Stimulated activated CD4-positive, alpha-beta T cell treated with anti-CD3 and anti-CD28 coated beads, Interleukin-4, amount 100 ng/mL, for 24 hours (primary cell): ENCODE results near the gene ZNF174.

Source experiments
- DNase-seq: peaks from one replicate; pipeline ENCODE4 v3.0.0-alpha.2; 2020

The ZNF174 gene

DNA sequence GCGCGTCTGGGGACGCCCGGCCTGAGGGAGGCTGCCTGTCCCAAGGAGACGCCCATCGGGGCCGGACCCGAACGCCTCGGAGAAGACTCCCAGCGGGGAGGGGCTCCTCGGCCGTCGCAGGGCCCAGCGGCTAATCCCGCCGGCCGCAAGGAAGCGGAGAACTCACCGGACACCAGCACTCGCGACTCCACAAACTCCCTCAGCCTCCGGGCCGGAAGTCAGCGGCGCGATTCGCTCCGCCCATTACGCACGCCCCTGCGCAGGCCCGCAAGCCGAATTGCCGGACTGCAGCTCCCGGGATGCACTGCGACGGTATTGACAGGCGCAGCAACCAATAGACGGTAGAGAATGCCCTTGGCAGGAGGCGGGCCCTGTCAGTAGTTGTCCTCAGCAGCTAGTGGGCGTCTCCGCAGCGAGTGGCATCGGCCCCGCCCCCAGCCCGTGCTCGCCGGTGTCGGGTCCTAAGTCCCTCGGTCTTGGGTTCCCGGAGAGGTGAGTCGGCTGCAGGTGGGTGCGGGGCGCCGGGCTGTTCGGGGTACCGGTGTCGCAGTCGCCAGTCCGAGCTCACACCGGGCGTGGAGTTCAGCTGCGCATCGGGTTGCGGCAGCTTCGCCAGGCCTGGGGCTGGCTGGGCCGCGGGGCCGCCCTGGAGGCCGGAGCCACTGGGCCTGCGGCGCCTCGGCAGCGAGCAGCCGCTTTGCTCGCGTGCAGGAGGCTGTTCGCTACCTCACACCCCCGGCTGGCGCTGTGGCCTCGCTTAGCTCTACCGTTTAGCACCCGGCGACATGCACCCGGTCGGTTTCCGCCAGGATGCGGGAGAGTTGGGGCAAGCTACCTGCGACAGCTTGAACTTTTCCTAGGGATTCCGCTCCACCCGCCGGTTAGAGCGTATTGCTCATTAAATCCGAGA is at the start of gene ZNF174, which contains the start of gene ZSCAN32:
ZNF174 (plus strand) TSS at position 437 of the 910 bp plus-strand sequence. CDS start 790 bp downstream, outside the sequence.
ZSCAN32 (minus strand) TSS at position 226 of the 910 bp plus-strand sequence. CDS start 3,447 bp downstream, outside the sequence.
- peak; percentile 99 for DNase-seq

DNA sequence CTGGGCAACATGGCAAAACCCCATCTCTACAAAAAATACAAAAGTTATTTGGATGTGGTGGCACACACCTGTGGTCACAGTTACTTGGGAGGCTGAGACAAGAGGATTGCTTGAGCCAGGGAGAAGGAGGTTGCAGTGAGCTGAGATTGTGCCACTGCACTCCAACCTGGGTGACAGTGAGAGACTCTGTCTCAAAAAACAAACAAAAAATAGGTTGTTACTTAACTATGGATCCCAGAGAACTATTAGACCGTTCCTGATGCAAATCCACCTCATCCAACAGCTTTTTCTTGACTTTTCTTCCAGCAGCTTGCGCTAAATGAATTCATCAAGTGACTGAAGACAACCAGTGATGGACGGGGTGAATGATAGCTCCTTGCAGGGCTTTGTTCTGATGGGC is 45.4 kb upstream of the ZNF174 start, which contains the start of gene OR2C1:
OR2C1 (plus strand) TSS at position 301 of the 400 bp plus-strand sequence; CDS start at position 353, 52 bp downstream.
- DNase-seq, result no peak

DNA sequence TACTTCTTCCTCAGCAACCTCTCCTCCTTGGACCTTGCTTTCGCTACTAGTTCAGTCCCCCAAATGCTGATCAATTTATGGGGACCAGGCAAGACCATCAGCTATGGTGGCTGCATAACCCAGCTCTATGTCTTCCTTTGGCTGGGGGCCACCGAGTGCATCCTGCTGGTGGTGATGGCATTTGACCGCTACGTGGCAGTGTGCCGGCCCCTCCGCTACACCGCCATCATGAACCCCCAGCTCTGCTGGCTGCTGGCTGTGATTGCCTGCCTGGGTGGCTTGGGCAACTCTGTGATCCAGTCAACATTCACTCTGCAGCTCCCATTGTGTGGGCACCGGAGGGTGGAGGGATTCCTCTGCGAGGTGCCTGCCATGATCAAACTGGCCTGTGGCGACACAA is 44.9 kb upstream of the ZNF174 start:
- no peak for DNase-seq

DNA sequence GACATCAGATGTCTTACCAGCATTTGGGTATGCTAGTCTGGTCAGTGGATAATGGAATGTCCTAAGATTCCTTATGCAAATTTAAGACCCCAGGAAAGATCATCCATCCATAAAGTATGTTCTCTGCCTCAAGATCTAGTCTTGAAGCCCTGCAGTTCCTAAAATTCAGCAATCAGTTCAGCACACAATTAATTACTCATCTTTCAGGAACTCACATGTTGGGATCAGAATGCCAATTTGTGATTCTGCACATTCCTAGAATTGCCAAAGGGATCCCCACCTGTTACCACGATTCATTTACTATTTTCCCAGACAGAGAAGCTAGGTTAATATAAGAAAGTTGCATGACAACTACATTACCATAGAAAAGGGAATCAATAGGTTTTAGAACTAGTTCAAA is 42.1 kb upstream of the ZNF174 start:
- no peak for DNase-seq

DNA sequence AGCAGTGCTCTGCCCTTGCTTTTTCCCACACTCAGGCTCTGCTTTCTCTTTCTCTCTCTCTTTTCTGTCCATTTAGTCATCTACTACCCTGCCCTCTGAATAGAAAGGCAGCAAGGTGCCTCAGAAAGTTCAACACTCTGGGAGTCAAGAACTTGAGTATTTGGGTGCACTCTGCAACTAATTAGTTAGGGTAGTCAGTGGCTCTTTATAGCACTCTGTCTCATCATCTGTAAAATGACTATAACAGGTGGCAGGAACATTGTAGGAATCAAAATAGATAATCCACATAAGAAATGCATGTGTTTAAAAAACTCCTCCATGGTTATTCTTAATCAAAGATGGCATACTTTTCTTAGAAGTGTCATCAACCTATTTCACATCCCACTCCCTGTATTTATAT is 38.1 kb upstream of the ZNF174 start:
- no peak for DNase-seq

DNA sequence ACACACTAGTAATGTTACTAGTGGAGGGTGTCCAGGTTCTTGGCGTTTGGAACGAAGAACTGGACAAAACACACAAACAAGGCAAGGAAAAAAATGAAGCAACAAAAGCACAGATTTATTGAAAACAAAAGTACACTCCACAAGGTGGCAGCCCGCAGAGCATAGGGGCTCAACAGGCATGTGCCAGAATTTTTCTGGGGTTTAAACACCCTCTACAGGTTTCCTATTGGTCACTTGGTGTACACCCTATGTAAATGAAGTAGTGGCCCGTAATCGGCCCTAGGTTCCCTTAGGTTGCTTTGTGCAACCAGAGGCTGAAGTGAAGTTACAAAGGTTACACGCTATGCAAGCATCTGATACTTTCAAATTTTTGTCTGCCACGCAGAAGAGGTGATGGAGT is 37.2 kb upstream of the ZNF174 start:
- DNase-seq, result no peak

DNA sequence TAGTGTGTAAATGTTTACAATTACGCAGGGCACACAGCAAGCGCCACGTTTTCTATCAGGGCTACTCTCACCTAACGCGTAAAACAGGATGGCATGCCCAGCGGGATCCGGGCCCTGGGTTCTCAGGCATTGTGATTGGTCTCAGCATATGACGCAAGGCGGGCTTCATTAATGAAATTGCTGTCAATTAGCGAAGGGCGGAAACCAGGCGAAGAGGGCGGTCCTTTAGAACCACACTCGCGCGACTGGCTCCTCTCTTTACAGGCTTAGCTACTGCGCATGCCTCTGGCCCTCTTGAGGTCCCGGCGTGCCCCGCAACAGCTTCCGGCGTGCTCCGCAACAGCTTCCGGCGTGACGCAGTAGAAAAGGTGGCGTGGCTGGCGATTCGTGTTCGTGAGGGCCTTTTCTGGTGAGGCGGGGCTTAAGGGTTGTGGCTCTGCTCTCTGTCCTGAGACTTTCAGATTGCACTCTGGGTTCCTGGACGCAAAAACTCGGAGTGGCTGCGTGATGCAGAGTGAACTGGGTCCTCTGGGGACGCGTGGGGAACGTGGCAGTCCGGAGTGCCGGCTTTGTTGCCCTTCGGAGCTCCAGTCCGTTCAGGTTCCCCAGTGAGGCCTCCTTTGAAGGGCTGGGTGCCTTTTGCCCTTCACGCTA is 36.1 kb upstream of the ZNF174 start:
- DNase-seq, result peak; percentile 90

DNA sequence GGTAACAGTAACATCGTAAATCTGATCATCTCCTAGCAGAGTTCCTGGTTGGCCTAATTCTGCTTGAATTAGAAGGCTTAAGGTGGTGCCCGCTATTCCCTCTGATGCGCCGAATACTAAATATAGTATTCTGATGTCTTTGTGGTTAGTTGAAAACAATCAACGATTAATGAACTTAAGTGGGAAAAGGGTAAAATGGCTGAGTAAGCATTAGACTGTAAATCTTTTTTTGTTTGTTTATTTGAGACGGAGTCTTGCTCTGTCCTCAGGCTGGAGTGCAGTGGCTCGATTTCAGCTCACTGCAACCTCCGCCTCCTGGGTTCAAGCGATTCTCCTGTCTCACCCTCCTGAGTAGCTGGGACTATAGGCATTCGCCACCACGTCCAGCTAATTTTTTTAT is 31.9 kb upstream of the ZNF174 start:
- DNase-seq, result no peak

DNA sequence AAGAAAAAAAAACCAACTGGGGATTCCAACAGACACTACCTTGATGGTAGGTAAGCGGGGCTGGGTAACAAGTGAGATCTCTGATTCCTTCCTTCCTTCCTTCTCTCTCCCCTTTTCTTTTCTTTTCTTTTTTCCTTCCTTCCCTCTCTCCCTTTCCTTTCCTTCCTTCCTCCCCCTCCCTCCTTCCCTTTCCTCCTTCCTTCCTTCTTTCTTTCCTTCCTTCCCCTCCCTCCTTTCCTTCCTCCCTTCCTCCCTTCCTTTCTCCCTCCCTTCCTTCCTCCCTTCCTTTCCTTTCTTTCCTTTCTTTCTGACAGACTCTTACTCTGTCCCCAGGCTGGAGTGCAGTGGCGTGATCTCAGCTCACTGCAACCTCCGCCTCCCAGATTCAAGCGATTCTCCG is 25.3 kb upstream of the ZNF174 start:
- no peak for DNase-seq

DNA sequence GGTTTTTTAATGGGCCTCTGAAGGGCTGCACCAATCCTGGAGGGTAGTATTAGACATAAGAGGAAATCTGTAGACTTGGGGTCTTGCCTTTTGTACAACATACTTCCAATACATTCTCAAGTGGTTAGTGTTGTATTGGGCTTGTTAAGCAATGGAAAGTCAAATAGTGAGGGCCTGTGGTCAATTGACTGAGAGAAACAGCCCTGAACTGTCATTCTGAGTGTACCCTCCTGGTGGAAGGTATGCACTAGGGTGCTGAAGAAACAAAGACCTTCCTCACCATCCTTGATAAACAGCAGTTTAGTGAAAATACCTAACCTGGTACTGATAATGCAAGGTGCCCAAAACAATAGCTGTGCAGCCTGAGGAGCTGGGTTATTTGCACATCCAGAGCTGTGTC is 23.1 kb upstream of the ZNF174 start:
- no peak for DNase-seq

DNA sequence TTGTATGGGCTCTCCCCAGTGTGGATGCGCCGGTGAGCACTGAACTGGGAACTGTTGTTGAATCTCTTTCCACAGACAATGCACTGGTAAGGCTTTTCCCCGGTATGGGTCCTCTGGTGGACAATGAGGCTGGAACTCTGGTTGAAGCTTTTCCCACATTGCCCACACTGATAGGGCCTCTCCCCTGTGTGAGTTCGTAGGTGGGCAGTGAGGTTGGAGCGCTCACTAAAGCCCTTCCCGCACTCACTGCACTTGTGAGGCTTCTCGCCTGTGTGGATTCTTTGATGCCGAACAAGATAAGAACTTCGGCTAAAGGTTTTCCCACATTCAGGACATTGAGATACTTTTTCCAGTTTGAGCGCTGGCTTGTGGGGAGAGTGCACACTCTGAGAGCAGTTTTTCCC is 18.0 kb upstream of the ZNF174 start:
- DNase-seq, result no peak

DNA sequence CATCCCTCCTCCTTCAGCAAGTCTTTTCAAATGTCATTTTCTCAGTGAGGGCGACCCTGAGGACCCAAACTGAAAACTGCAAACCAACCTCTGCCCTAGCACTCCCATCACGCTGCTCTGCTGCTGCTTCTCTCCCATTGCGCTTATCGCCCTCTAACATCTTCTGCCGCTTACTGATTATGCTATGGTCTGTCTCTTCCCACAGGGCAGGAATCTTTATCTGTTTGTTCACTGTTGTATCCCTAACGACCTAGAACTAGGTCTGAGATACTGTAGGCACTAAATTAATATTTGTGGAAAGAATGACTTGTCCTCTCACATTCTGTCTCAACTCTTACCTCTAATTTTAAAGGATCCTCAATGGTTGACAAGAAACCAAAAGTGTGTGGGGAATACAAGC is 12.7 kb upstream of the ZNF174 start:
- no peak for DNase-seq

DNA sequence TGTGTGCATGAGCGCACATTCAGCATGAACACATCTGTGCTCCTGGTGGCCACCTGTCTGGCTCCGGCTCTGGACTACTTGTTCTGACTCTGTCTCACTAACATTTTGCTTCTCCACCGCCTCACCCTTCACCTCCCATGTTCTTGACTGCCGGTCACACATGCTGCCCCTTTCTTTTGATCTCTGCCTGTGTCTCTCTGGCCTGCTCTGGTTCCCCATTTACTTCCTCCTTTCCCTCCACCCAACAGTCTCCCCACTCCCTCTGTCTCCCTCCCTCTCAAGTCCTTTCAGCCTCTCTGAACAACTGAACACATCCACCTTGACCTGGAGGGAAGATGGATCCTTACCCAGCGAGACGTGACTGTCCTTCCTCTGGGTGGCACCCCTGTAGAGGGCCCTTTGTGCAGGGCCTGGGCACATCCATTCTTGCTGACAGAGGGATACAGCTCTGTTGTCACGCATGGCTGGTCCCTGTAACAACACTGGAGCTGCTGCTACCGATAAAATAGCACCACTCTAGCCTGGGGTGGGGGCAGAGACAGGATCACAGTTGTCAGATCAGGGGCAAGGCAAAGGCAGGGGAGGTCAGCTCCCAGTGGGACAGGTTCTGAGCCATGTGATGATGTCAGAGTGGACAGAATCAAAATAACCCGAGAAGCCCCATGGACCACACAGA is 11.2 kb upstream of the ZNF174 start:
- DNase-seq, result no peak

DNA sequence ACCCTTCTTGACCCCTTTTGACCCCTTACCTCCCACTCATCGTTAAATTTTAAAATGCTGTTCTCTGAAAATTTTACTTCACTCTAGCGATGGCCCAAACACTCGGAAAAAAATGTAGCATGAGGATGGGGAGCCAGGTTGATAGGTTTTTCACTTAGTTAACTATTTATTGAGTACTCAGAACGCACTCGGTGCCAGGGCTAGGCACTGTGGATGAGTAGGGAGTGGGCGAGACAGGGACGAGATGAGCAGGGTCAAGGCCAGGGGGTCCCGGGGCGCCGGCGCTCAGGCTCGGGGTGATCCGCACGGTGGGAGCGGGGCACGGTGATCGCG is 603 bp upstream of the ZNF174 start:
- no peak for DNase-seq

DNA sequence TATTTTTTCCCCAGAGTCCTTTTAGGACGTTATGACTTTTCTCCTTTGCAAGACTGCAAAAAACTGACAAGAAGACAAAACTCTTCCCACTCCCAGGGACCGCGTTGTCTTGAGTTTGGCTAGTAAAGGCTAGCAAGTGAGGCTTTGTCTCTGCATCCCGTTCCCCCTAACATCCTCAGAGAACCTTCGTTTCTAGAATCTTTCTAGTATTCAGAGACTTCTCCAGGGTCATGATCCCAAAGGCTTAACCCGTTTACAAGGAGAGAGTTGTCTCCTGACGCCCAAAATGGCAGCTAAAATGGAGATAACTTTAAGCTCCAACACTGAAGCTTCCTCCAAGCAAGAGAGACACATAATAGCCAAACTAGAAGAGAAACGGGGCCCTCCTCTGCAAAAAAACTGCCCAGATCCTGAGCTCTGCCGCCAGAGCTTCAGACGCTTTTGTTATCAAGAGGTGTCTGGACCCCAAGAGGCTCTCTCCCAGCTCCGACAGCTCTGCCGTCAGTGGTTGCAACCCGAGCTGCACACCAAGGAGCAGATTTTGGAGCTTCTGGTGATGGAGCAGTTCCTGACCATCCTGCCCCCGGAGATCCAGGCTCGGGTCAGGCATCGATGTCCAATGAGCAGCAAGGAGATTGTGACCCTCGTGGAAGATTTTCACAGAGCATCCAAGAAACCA is 843 bp downstream of the ZNF174 start:
- DNase-seq, result no peak

DNA sequence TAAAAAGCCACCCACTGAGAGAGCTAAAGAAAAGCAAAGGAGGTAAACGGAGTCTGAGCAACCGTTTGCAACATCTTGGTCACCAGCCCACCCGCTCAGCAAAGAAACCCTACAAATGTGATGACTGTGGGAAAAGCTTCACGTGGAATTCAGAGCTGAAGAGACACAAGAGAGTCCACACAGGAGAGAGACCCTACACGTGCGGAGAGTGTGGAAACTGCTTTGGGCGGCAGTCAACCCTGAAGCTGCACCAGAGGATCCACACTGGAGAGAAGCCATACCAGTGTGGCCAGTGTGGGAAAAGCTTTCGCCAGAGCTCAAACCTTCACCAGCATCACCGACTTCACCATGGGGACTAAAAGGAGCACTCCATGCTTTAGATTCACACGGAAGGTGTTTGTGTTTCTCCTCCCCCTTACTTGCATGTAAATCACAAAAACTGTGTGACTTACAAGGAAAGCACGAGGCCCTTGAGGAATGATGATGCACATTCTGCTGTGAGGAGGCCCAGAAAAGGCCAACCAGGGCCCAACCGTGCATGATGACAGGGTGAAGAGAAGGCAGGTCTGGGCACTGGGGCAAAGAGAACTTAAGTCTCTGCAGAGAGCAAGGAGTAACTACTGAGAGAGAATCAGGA is 7.7 kb downstream of the ZNF174 start:
- no peak for DNase-seq

DNA sequence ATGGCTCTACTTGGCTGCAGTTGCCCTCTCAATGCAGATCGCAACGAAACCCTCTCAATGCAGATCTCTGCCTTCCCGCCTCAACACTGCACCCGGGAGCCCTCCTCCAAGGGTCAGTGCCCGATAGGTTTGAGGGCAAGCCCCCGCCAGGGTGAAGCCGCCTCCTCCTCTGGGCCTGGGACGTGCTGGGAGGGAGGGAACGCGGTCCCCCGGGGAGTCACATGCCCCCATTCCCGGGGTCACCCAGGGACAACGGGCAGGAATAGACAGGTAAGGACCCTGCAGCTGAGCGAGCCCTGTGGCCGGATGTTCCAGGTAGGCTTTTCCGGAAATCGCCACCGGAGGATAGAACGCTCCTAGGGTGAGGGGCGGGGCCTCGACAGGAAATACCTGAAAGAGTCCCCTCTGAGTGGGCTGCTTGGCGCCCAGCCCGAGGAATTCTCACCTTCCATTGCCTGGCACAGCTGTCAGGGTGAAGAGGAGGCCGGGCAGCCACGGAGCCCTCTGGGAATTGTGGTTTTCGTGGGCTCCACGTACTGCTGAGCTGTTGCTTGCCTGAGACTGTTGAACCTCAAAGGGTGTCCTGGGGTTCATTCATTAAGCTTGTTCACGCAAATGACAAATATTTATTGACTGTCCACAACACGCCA is 12.8 kb downstream of the ZNF174 start:
- DNase-seq, result no peak

DNA sequence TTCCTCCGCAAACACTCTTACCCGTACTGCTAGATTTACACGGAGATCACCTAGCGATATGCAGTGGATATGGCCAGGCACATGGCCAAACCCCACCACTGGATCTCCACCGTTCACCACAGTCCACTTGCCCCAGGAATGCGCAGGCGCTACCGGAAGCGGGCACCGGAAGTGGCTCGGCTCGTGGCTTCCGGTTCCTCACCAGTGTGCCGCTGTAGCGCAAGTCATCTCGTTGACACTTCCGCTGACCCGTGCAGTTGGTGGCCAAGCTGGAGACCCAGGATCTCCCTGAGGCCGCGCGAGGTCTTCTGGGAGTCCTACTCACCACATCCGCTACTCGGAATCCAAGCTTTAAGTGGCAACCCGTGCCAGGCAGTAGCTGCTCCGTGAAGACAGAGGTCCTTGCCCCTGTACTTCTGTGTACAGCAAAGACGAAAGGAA is 30.8 kb downstream of the ZNF174 start:
- DNase-seq, result peak; percentile 67

DNA sequence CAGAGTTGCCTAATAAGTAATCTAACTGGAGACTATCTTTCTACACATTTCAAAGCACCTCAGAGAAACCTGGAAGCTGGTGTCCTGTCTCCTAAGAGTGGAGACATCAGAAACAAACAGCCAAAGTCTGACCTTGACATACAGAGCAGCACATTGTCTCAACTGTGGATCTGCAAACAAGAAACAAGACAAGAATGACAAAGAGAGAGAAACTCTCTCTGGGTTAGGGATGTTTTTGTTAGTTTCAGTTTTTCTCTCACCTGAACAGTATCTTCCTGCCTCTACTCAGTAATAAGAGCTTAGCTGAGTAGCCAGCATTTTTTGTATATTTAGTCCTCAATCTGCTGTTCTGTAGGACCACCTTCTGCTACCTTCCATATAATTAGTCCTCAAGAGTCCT is 33.4 kb downstream of the ZNF174 start:
- no peak for DNase-seq

DNA sequence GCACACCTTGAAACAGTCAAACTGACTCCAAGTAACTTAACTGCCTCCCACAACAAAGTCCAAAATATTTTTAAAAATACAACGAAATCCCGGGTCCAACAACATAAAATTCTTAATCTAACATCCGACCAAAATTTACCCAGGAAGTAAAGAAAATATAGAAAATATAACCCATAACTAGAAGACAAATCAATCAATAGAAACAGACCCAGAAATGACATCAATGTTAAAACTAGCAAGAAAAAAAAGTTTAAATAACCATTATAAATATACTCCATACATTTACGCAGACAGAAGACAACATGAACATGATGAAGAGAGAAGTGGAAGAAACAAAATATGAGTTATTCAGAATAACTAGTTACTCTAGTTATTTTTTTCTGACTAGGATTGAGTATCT is 38.6 kb downstream of the ZNF174 start:
- DNase-seq, result no peak

DNA sequence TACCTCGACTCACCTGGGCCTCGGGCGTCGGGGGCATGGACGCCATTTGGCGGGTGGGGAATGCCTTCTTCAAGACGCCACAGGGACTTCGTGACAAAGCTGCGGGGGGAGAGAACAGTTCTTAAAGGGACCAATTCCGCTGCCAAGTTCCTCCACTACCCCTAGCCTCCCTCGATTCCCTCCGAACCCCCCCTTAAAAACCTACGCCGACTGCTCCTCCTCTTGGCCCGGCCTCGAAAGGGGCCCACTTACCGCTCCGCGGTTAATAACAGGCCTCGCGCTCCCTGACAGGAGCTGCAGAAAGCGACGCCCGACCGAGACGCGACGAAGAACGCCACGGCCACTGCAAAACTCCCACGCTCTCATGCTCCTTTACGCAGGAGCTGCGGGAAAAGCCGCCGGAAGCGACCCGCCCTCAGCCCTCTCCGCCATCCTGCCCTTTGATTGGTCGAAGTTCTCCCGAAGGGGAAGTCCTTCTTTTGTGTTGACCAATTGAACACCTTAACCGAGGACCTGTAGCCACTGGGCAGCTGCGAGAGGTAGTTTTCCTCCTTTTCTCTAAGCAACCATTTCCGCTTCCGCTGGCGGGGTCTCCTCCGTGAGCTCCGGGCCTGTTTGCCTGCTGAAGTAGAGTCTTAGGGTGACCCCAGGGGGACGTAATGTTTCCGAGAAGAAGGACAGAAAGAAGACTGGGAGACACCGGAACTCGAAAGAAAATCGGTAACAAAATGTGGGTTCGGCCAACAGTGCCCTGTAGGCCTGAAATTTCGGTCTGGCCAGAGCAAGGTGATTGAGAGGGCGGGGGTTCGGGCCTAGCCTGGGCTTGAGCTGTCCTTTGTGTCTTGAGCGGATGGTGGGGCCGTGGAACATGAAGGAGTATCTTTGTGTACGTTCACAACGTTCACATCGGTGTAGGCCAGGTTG is 42.4 kb downstream of the ZNF174 start, which contains the start of the genes NAA60 and ZNF597:
NAA60 (plus strand) TSS at position 573 of the 924 bp plus-strand sequence. CDS start 32,548 bp downstream, outside the sequence.
ZNF597 (minus strand) TSS at position 397 of the 924 bp plus-strand sequence; CDS start at position 46, 351 bp downstream.
- peak; percentile 86 for DNase-seq
